Stimulated activated CD4-positive, alpha-beta T cell treated with anti-CD3 and anti-CD28 coated beads, Interleukin-15, amount 100 ng/mL, for 1 hour (primary cell): ENCODE data around the gene C11orf91.

Experiments used
- DNase-seq, 2 donors: peaks; one replicate each; pipeline ENCODE4 v3.0.0-alpha.2; 2020; ENCODE audit warnings: low read depth in 1 of 2, low spot score in 1 of 2

C11orf91 gene

DNA sequence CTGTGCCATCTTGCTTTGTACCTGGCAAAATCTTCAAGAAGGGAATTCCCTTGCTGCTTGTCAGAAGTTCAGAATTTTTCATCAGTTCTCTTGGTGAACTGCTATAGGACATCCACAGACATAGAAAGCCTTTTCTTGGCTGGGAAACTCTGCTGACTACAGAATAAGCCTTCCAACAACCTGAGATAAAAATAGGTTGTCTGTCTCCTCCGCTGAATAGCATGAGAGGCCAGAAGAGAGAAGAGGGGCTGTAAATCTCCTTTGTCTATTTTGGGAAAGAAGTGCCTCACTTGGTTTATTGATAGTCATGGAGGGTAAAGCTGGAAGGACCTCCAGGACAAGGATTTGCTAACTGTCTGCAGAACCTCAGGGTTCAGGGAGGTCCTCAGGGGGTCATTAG, 48.2 kb downstream of the C11orf91 start:
- no peak for DNase-seq

DNA sequence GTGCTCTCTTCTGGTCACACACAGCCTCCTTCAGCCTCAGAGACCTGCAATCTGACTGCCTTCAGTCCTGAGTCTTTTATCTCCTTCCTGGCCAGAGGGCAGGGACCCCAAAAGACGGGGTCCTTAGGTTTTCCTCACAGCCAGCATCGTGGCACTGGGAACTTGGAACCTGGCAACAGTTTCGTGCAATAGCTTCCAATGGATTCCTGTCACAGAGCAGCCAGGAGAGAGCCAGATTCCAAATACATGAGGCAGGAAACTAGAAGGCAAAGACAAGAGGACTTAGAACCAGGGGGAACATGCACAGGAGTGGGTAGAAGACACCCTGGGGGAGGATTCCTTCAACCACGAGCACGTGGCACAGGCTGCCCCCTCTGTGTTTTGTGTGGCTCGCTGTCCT, 48.6 kb downstream of the C11orf91 start:
- no peak for DNase-seq

DNA sequence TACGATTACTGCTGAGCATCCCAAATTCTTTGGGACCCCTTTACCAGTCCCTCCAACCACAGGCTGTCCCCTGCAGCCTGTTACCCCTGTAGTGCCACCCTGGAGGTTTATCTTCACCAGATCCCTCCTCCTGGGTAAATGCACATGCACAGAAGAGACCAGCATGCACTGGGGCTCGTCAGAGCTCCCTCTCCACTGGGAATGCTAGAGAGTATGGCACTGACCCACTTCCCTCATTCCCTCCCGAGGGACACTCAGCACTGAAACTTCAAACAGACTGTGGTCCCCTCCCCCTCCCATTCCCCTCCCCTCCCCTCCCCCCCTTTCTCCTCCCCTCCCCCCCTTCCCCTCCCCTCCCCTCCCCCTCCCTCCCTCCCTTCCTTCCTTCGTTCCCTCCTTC, 49.1 kb downstream of the C11orf91 start:
- DNase-seq: no peak

DNA sequence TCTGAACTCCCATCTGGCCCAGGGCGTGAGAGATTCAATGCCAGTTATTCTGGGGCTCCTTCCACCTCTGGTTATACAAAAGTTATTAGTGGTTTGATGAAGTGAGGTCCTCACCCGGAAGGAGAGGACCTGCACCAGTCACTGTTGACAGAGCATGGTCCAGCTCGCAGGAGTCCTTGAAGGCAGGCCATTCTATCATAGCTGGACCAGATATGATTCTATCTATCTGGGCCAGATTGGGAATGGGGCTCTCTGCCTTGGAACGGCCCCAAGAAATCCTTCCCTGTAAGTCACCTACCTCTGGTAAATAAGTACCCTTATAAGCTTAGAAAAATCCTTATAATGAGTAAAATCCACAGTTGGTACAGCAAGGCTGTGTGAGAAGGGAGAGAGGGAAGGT, 50.7 kb downstream of the C11orf91 start:
- no peak for DNase-seq
